Activated T-cell treated with anti-CD3 and anti-CD28 coated beads, Interleukin-2, amount 50 U/mL, for 72 hours (primary cell): ENCODE data around the gene SP3. TPM values are rescaled to one million over a fixed set of nuclear protein-coding genes. Genes with fewer than 3 reads are reported as not detected.

ENCODE experiments used
- ATAC-seq, 2 donors: fragments of 150-1000 bp; cut with Tn5 transposase; replicated peaks in 1 of 2; 2 replicates each; pipeline ENCODE4 v1.10.0; 2021; ENCODE audit warnings: moderate library complexity in 2 of 2, mild to moderate bottlenecking in 1 of 2
- DNase-seq, 2 donors: peaks; one replicate each; pipeline ENCODE4 v3.0.0; 2021 to 2022; ENCODE audit warnings: mixed read lengths in 1 of 2
- H3K27ac Mint-ChIP-seq: one replicate; pipeline ENCODE4 v1.8.0; 2022; ENCODE audit warnings: mild to moderate bottlenecking, moderate library complexity, mixed read lengths
- H3K27me3 Mint-ChIP-seq: one replicate; pipeline ENCODE4 v1.8.0; 2022; ENCODE audit warnings: low read depth, mixed read lengths
- H3K36me3 Mint-ChIP-seq, 2 donors: one replicate each; pipeline ENCODE4 v1.8.0; 2022; ENCODE audit warnings: mixed read lengths in 2 of 2, mild to moderate bottlenecking in 1 of 2; ENCODE audit not compliant: insufficient read depth in 2 of 2
- H3K4me1 Mint-ChIP-seq: one replicate; pipeline ENCODE4 v1.8.0; 2022; ENCODE audit warnings: low read depth, mixed read lengths
- H3K4me3 Mint-ChIP-seq, 2 donors: one replicate each; pipeline ENCODE4 v1.8.0; 2022; ENCODE audit warnings: mild to moderate bottlenecking in 2 of 2, mixed read lengths in 2 of 2, moderate library complexity in 2 of 2
- H3K9me3 Mint-ChIP-seq, 2 donors: one replicate each; pipeline ENCODE4 v1.8.0; 2022; ENCODE audit warnings: mixed read lengths in 2 of 2
- total RNA-seq, 2 donors: library from RNA; stranded (reverse); gene quantifications; one replicate each; pipeline ENCODE4 v1.2.3, GENCODE V29; 2022

Gene SP3
- total RNA-seq, 2 donors from 2014 or later = 106 to 128 TPM

DNA sequence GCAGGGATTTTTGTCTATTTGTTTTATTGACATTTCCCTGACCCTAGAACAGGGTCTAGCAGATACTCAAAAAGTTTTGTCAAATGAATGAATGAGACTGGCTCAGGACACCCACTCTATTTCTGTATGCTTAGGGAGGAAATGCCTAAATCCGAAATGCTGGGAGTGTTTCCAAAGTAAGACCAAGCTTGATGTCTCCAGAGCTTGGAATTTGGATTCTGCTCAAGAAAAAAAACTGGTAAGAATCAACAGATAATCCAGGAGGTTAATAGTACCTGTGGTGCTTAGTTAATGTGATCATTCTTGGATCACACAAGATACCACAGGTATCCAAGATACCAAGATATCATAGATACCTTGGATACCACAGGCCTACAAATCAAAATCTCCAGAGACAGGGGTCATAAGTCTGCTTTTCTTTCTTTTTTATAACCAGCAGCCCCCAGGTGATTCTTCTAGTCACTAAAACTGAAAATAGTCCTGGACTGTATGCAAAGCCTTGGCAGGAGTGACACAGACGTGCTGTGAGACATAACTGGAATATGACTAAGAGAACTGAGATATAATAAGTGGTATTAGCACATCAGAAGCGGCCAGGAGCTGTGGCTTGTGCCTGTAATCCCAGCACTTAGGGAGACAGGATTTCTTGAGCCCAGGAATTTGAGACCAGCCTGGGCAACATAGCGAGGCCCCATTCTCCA is 39.9 kb upstream of the SP3 start:
- Mint-ChIP-seq H3K27me3 (peaks cover 26% of the 10 kb centered on the region), H3K9me3 (no peaks in the 10 kb centered on the region), H3K4me3 (peak overlapping the region in 1 of 2 donors; percentile 39), H3K4me1 (peaks cover 14% of the 10 kb centered on the region), H3K36me3 (no peaks in the 10 kb centered on the region), H3K27ac (peak overlapping the region; percentile 14)
- ATAC-seq (peak; percentile 99 to 100), DNase-seq (peak; percentile 32 to 43)

GRCh38 chr2:174003720-174004695 is 38.8 kb upstream of the SP3 start:
- no peak overlapping the region for H3K27ac Mint-ChIP-seq
- no peak for DNase-seq
- H3K9me3 Mint-ChIP-seq = no peaks in the 10 kb centered on the region
- peaks cover 14% of the 10 kb centered on the region for H3K4me1 Mint-ChIP-seq
- ATAC-seq = no peak
- no peak overlapping the region for H3K4me3 Mint-ChIP-seq
- peaks cover 1 to 2% of the 10 kb centered on the region in 2 donors for H3K36me3 Mint-ChIP-seq
- H3K27me3 Mint-ChIP-seq = peaks cover 22% of the 10 kb centered on the region

DNA sequence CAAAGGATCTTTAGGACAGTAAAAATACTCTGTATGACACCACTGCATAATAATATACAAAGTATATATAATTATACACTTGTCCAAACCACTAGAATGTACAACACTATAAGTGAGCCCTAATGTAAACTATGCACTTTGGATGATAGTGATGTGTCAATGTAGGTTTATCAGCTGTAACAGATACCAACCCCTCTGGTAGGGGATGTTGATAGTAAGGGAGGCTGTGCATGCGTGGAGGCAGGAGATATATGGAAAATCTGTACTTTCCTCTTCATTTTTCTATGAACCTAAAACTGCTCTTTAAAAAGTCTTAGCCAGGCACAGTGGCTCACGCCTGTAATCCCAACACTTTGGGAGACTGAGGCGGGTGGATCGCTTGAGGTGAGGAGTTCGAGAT is 37.5 kb upstream of the SP3 start:
- Mint-ChIP-seq H3K9me3 (no peaks in the 10 kb centered on the region), H3K27ac (no peak overlapping the region), H3K27me3 (peaks cover 16% of the 10 kb centered on the region), H3K36me3 (peaks cover 1 to 2% of the 10 kb centered on the region in 2 donors), H3K4me1 (peaks cover 14% of the 10 kb centered on the region), H3K4me3 (no peak overlapping the region)
- no peak for ATAC-seq
- DNase-seq = no peak

DNA sequence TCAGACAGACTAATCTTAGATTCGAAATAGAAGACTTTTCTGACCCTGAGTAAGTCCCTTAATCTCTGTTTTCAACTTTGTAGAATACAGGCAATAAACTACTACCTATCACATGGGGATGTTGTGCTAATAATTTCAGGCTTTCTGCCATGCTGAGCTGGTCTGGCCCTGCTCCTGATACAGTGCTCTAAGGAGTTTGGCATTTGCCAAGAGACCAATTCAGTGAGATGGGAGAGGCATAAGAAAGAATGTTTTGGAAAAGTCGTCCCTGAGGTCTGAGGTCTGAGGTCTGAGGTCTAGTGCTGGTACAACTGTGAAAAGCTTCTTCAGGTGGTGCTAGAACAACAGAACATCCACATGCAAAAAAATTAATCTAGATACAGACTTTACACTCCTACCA is 35.9 kb upstream of the SP3 start:
- Mint-ChIP-seq H3K9me3 (no peaks in the 10 kb centered on the region), H3K36me3 (peaks cover 1 to 2% of the 10 kb centered on the region in 2 donors), H3K27ac (no peak overlapping the region), H3K4me1 (peaks cover 14% of the 10 kb centered on the region), H3K4me3 (no peak overlapping the region), H3K27me3 (peaks cover 11% of the 10 kb centered on the region)
- ATAC-seq (no peak), DNase-seq (no peak)

GRCh38 chr2:173999724-174000123 is 34.6 kb upstream of the SP3 start:
- ATAC-seq = no peak
- no peaks in the 10 kb centered on the region for H3K9me3 Mint-ChIP-seq
- H3K4me3 Mint-ChIP-seq = no peak overlapping the region
- no peak overlapping the region for H3K27ac Mint-ChIP-seq
- H3K27me3 Mint-ChIP-seq = peaks cover 14% of the 10 kb centered on the region
- DNase-seq = no peak
- H3K36me3 Mint-ChIP-seq = peaks cover 1 to 2% of the 10 kb centered on the region in 2 donors
- H3K4me1 Mint-ChIP-seq = peaks cover 4% of the 10 kb centered on the region

GRCh38 chr2:173999272-173999671 is 34.1 kb upstream of the SP3 start:
- Mint-ChIP-seq H3K4me3 (no peak overlapping the region), H3K27ac (no peak overlapping the region), H3K27me3 (peaks cover 18% of the 10 kb centered on the region), H3K9me3 (no peaks in the 10 kb centered on the region), H3K36me3 (peaks cover 1 to 2% of the 10 kb centered on the region in 2 donors), H3K4me1 (no peaks in the 10 kb centered on the region)
- DNase-seq (no peak), ATAC-seq (no peak)

DNA sequence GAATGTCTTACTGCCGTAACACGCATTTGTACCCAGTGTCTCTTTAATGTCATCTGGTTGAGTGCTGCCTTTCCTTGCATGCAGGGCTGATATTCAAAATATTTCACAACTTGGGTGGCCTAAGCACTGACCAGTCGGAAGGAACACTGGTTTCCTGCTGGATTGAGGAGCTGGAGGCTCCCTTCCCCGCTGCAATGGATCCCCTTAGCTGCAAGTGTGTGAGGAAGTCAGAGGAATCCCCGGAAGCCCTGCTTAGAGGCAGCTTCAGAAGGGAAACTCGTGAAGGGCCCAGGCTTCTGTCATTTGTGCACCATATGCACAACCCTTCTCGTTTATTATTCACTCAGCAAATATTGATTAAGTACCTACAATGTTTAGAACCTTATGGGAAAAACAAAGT is 33.2 kb upstream of the SP3 start:
- Mint-ChIP-seq H3K9me3 (no peaks in the 10 kb centered on the region), H3K27ac (no peak overlapping the region), H3K36me3 (peaks cover 1 to 2% of the 10 kb centered on the region in 2 donors), H3K27me3 (peaks cover 26% of the 10 kb centered on the region), H3K4me3 (no peak overlapping the region), H3K4me1 (no peaks in the 10 kb centered on the region)
- DNase-seq (no peak), ATAC-seq (no peak)

DNA sequence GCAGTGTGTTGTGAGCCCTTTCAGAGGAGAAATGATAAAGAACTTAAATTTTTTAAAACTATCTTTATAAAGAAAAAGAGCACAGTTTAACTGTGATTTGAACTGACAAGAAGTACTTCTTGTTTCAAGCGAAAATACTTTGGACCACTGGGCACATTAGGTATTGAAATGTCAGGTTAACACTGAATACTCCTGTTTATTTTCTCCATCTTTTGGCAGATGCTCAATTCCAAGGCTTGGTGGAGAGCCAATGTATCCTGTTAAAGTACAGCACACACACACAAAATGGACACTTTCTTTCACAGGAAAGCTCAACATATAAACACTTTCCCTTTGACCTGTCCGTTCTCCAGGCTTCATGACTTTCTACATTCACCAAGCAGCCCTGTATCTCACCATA is 32.6 kb upstream of the SP3 start:
- Mint-ChIP-seq H3K9me3 (no peaks in the 10 kb centered on the region), H3K27ac (no peak overlapping the region), H3K4me3 (no peak overlapping the region), H3K27me3 (peaks cover 26% of the 10 kb centered on the region), H3K4me1 (no peaks in the 10 kb centered on the region), H3K36me3 (peaks cover 1 to 2% of the 10 kb centered on the region in 2 donors)
- ATAC-seq = no peak
- no peak for DNase-seq

DNA sequence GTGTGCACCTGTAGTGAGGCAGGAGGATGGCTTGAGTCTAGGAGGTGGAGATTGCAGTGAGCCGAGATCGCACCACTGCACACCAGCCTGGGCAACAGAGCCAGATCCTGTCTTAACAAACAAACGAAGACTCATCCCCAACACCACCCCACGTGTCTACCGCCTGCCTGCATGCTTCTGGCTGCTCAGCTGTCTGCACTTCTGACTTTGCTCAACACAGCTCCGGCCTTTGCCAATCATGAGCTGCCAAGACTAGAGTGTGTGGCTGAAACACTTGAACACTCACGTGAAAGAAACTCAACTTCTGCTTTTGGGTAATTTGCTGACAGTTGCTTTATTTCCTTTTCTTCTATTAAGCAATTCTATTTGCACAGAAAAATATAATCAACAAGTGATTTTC is 32.1 kb upstream of the SP3 start:
- H3K9me3 Mint-ChIP-seq = no peaks in the 10 kb centered on the region
- DNase-seq = no peak
- ATAC-seq = no peak
- H3K4me3 Mint-ChIP-seq = no peak overlapping the region
- peaks cover 26% of the 10 kb centered on the region for H3K27me3 Mint-ChIP-seq
- peaks cover 4% of the 10 kb centered on the region for H3K4me1 Mint-ChIP-seq
- H3K27ac Mint-ChIP-seq = no peak overlapping the region
- H3K36me3 Mint-ChIP-seq = peaks cover 1 to 2% of the 10 kb centered on the region in 2 donors

GRCh38 chr2:173996766-173997165 is 31.6 kb upstream of the SP3 start:
- ATAC-seq (no peak), DNase-seq (no peak)
- no peak overlapping the region for H3K4me3 Mint-ChIP-seq
- no peak overlapping the region for H3K27ac Mint-ChIP-seq
- peaks cover 9% of the 10 kb centered on the region for H3K4me1 Mint-ChIP-seq
- H3K36me3 Mint-ChIP-seq = peaks cover 1 to 2% of the 10 kb centered on the region in 2 donors
- H3K9me3 Mint-ChIP-seq = no peaks in the 10 kb centered on the region
- H3K27me3 Mint-ChIP-seq = peaks cover 26% of the 10 kb centered on the region

DNA sequence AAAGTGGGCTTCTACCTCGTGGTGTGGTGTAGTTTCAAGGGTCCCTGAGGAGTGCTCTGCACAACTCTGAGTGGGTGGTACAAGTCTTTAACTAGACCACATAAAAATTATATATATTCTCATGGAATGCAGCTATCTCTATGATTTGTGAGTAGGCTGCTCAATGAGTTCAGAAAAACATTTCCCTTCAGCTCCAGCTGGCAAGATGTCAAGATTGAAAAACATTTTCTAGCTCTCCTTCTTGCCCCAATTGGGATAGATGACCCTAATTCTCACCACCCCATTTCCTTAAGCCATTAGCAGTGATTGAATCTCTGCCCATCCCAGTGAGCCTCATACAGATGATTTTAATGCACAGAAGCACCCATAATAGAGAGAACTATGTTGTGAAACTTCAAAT is 28.3 kb upstream of the SP3 start:
- H3K36me3 Mint-ChIP-seq = no peaks in the 10 kb centered on the region
- H3K9me3 Mint-ChIP-seq = no peaks in the 10 kb centered on the region
- DNase-seq (no peak), ATAC-seq (no peak)
- no peak overlapping the region for H3K27ac Mint-ChIP-seq
- H3K27me3 Mint-ChIP-seq = peaks cover 14% of the 10 kb centered on the region
- peaks cover 17% of the 10 kb centered on the region for H3K4me1 Mint-ChIP-seq
- no peak overlapping the region for H3K4me3 Mint-ChIP-seq

- Mint-ChIP-seq H3K4me3 (peak overlapping the region in 1 of 2 donors; percentile 22), H3K4me1 (peaks cover 17% of the 10 kb centered on the region), H3K27me3 (peaks cover 14% of the 10 kb centered on the region), H3K9me3 (no peaks in the 10 kb centered on the region), H3K27ac (no peak overlapping the region), H3K36me3 (no peaks in the 10 kb centered on the region)
- ATAC-seq (no peak), DNase-seq (no peak)
Observed at GRCh38 chr2:173991856-173992588, 26.8 kb upstream of the SP3 start.
